ENCODE measurements around the gene CCDC80. TPM values are rescaled to one million over a fixed set of nuclear protein-coding genes. Genes with fewer than 3 reads are reported as not detected.
"Not testable (repeated sequence)": the region's sequence is repeated elsewhere in the genome, so short reads cannot be mapped to it uniquely, and the experiment has no call there.

The CCDC80 gene
- total RNA-seq, 1 donor from 2014 or later, result 9.1 TPM

GRCh38 chr3:112675349-112675748, 34.4 kb upstream of the CCDC80 start:
- TF ChIP-seq CTCF (IDR thresholded peaks at IDR 0.05; ENCODE audit: unreplicated experiment), result no peak
- no peak for DNase-seq (ENCODE audit: low spot score, unreplicated experiment)
- Mint-ChIP-seq H3K4me3 (ENCODE audit: low read depth) (no peak overlapping the region), H3K36me3 (ENCODE audit: insufficient read depth) (no peaks in the 10 kb centered on the region), H3K27me3 (no peaks in the 10 kb centered on the region), H3K4me1 (ENCODE audit: low read depth) (peaks cover 17% of the 10 kb centered on the region), H3K9me3 (ENCODE audit: low read depth) (no peaks in the 10 kb centered on the region), H3K27ac (peak overlapping the region; percentile 76)

GRCh38 chr3:112672716-112673541, 32.0 kb upstream of the CCDC80 start:
- Mint-ChIP-seq H3K36me3 (ENCODE audit: insufficient read depth) (no peaks in the 10 kb centered on the region), H3K4me1 (ENCODE audit: low read depth) (peaks cover 17% of the 10 kb centered on the region), H3K27me3 (no peaks in the 10 kb centered on the region), H3K9me3 (ENCODE audit: low read depth) (peaks cover 3% of the 10 kb centered on the region), H3K27ac (no peak overlapping the region), H3K4me3 (ENCODE audit: low read depth) (no peak overlapping the region)
- DNase-seq (ENCODE audit: low spot score, unreplicated experiment), result no peak
- TF ChIP-seq CTCF (IDR thresholded peaks at IDR 0.05; ENCODE audit: unreplicated experiment), result no peak

GRCh38 chr3:112671930-112672715, 31.2 kb upstream of the CCDC80 start:
- no peak for DNase-seq (ENCODE audit: low spot score, unreplicated experiment)
- peaks cover 3% of the 10 kb centered on the region for H3K9me3 Mint-ChIP-seq (ENCODE audit: low read depth)
- H3K4me3 Mint-ChIP-seq (ENCODE audit: low read depth), result no peak overlapping the region
- no peak for TF ChIP-seq CTCF (IDR thresholded peaks at IDR 0.05; ENCODE audit: unreplicated experiment)
- peak overlapping the region; percentile 17 for H3K27ac Mint-ChIP-seq
- no peaks in the 10 kb centered on the region for H3K27me3 Mint-ChIP-seq
- H3K36me3 Mint-ChIP-seq (ENCODE audit: insufficient read depth), result no peaks in the 10 kb centered on the region
- peaks cover 16% of the 10 kb centered on the region for H3K4me1 Mint-ChIP-seq (ENCODE audit: low read depth)

- Mint-ChIP-seq H3K36me3 (ENCODE audit: insufficient read depth) (no peaks in the 10 kb centered on the region), H3K9me3 (ENCODE audit: low read depth) (peaks cover 3% of the 10 kb centered on the region), H3K27ac (no peak overlapping the region), H3K27me3 (no peaks in the 10 kb centered on the region), H3K4me3 (ENCODE audit: low read depth) (no peak overlapping the region), H3K4me1 (ENCODE audit: low read depth) (peaks cover 8% of the 10 kb centered on the region)
- TF ChIP-seq CTCF (IDR thresholded peaks at IDR 0.05; ENCODE audit: unreplicated experiment), result no peak
- DNase-seq (ENCODE audit: low spot score, unreplicated experiment), result no peak
These were observed 29.9 kb upstream of the CCDC80 start for GRCh38 chr3:112670824-112671223.

GRCh38 chr3:112667599-112667998, 26.7 kb upstream of the CCDC80 start:
- no peak overlapping the region for H3K4me3 Mint-ChIP-seq (ENCODE audit: low read depth)
- no peaks in the 10 kb centered on the region for H3K36me3 Mint-ChIP-seq (ENCODE audit: insufficient read depth)
- TF ChIP-seq CTCF (IDR thresholded peaks at IDR 0.05; ENCODE audit: unreplicated experiment), result no peak
- no peak for DNase-seq (ENCODE audit: low spot score, unreplicated experiment)
- H3K27ac Mint-ChIP-seq, result no peak overlapping the region
- no peaks in the 10 kb centered on the region for H3K27me3 Mint-ChIP-seq
- H3K9me3 Mint-ChIP-seq (ENCODE audit: low read depth), result peaks cover 9% of the 10 kb centered on the region
- H3K4me1 Mint-ChIP-seq (ENCODE audit: low read depth), result peaks cover 5% of the 10 kb centered on the region

GRCh38 chr3:112665009-112665408, 24.1 kb upstream of the CCDC80 start:
- not testable (repeated sequence) for H3K27ac Mint-ChIP-seq; H3K27me3 Mint-ChIP-seq; H3K4me1 Mint-ChIP-seq (ENCODE audit: low read depth); H3K36me3 Mint-ChIP-seq (ENCODE audit: insufficient read depth); DNase-seq (ENCODE audit: low spot score, unreplicated experiment); H3K4me3 Mint-ChIP-seq (ENCODE audit: low read depth)
- peaks cover 13% of the 10 kb centered on the region for H3K9me3 Mint-ChIP-seq (ENCODE audit: low read depth)
